NOMO-1 treated with DMSO at 0.1 percent for 48 hours (cell line): ENCODE data around the gene DGKZ.

ENCODE experiments used
- DNase-seq: peaks from one replicate; lab custom pipeline; 2025; ENCODE audit not compliant: unreplicated experiment; lab: John Stamatoyannopoulos, UW

DGKZ gene

DNA sequence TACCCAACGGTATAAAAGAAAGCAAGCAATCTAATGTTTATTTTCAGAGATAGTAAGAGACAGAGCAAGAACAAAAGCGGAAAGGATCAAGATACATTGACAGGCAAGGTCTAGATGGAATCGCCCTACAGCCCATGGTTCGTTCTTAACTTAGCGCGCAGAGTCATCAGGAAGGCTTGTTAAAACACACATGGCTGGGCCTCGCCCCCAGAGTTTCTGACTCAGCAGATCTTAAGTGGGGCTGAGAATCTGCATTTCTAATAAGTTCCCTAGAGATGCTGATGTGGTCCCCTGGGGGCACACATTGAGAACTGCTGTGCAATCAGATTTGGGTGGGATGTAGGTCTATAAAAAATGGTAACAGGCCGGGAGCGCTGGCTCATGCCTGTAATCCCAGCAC lies 80.1 kb downstream of the DGKZ start:
- no peak for DNase-seq

- no peak for DNase-seq
These were observed 82.5 kb downstream of the DGKZ start for GRCh38 chr11:46429717-46430116.
